Erythroblast (primary cell): Measurements from ENCODE around the gene FCHSD2.
"Not testable (repeated sequence)": the region's sequence is repeated elsewhere in the genome, so short reads cannot be mapped to it uniquely, and the experiment has no call there.

Experiments
- DNase-seq, 2 experiments: peaks; one replicate each; lab custom pipeline; 2025; lab: John Stamatoyannopoulos, UW
- GATA1 ChIP-seq: IDR thresholded peaks from 2 replicates; pipeline ENCODE4 v1.6.1; 2011; ENCODE audit warnings: low read depth, mild to moderate bottlenecking, control low read depth, low read length, moderate library complexity
- POLR2A ChIP-seq: IDR thresholded peaks from 2 replicates; pipeline ENCODE4 v1.6.1; 2011; ENCODE audit warnings: mild to moderate bottlenecking, low read length

Gene FCHSD2

GRCh38 chr11:72912253-72912652 is 229.9 kb downstream of the FCHSD2 start:
- TF ChIP-seq GATA1 (no peak), POLR2A (no peak)
- no peak for DNase-seq

GRCh38 chr11:72909558-72910388 is 232.3 kb downstream of the FCHSD2 start:
- not testable (repeated sequence) for DNase-seq

GRCh38 chr11:72908032-72908676 is 234.0 kb downstream of the FCHSD2 start:
- no peak for DNase-seq
- TF ChIP-seq GATA1 (no peak), POLR2A (no peak)

GRCh38 chr11:72904016-72904415 is 238.1 kb downstream of the FCHSD2 start:
- TF ChIP-seq GATA1 (no peak), POLR2A (no peak)
- no peak for DNase-seq

GRCh38 chr11:72901374-72901773 is 240.7 kb downstream of the FCHSD2 start:
- DNase-seq, result no peak
- no peak for TF ChIP-seq POLR2A
- no peak for TF ChIP-seq GATA1

GRCh38 chr11:72900013-72900412 is 242.1 kb downstream of the FCHSD2 start:
- TF ChIP-seq GATA1, result no peak
- no peak for DNase-seq

- DNase-seq, result no peak
- TF ChIP-seq POLR2A, result no peak
- TF ChIP-seq GATA1, result no peak
These were observed 242.9 kb downstream of the FCHSD2 start for GRCh38 chr11:72899238-72899637.

GRCh38 chr11:72897506-72897905 is 244.6 kb downstream of the FCHSD2 start:
- no peak for DNase-seq
- TF ChIP-seq GATA1, result no peak
- TF ChIP-seq POLR2A, result no peak

GRCh38 chr11:72896431-72896830 is 245.7 kb downstream of the FCHSD2 start:
- TF ChIP-seq GATA1 (no peak), POLR2A (no peak)

GRCh38 chr11:72890881-72891280 is 251.2 kb downstream of the FCHSD2 start:
- TF ChIP-seq POLR2A (no peak), GATA1 (no peak)
- no peak for DNase-seq

More at GRCh38 chr11:72896431-72896830, 245.7 kb downstream of the FCHSD2 start:
- no peak for DNase-seq

GRCh38 chr11:72886619-72887018 is 255.5 kb downstream of the FCHSD2 start:
- TF ChIP-seq POLR2A, result no peak
- no peak for DNase-seq

GRCh38 chr11:72885749-72886609 is 256.1 kb downstream of the FCHSD2 start:
- no peak for TF ChIP-seq GATA1
- TF ChIP-seq POLR2A, result no peak
- DNase-seq, result no peak

GRCh38 chr11:72876147-72876546 is 266.0 kb downstream of the FCHSD2 start:
- DNase-seq, result no peak
- no peak for TF ChIP-seq GATA1
- no peak for TF ChIP-seq POLR2A

GRCh38 chr11:72875736-72876135 is 266.4 kb downstream of the FCHSD2 start:
- TF ChIP-seq GATA1, result no peak
- TF ChIP-seq POLR2A, result no peak
- no peak for DNase-seq
